ENCODE measurements around the gene SLC7A14. TPM values are rescaled to one million over a fixed set of nuclear protein-coding genes. Genes with fewer than 3 reads are reported as not detected.

The SLC7A14 gene
- total and polyA plus RNA-seq, 2 donors (not counting 1 experiment from before 2014, with no cell fraction given): not detected

- H3K4me2 ChIP-seq (replicated peaks; ENCODE audit: low read depth, low read length, poor library complexity, severe bottlenecking): no peak overlapping the region
- no peak overlapping the region for H3K27ac Mint-ChIP-seq
- CTCF ChIA-PET: no interaction called here
- no peaks in the 10 kb centered on the region for H4K20me1 ChIP-seq (ENCODE audit: control insufficient read depth, insufficient read depth, low read length, poor library complexity, severe bottlenecking)
- TF ChIP-seq CTCF (IDR thresholded peaks at IDR 0.05) (no peak), EZH2 (IDR thresholded peaks at IDR 0.05; ENCODE audit: borderline replicate concordance, insufficient read depth, low read depth, low read length, poor library complexity, severe bottlenecking) (no peak)
- no peak overlapping the region for H3K4me3 Mint-ChIP-seq
- H3K4me3 ChIP-seq (ENCODE audit: control extremely low read depth in 1 of 5, extremely low read depth in 1 of 5, insufficient read depth in 1 of 5, low read depth in 2 of 5, low read length in 4 of 5): no peak overlapping the region
- H3K27me3 ChIP-seq (replicated peaks in 1 of 4; ENCODE audit: control extremely low read depth in 1 of 4, control insufficient read depth in 3 of 4, insufficient read depth in 4 of 4, low read length in 3 of 4): peaks cover 0 to 19% (median 4%) of the 10 kb centered on the region in 4 experiments
- no peak overlapping the region for H2AFZ ChIP-seq (ENCODE audit: insufficient read depth, low read depth, low read length, poor library complexity, severe bottlenecking)
- H3K9me3 ChIP-seq (ENCODE audit: control extremely low read depth in 1 of 3, control insufficient read depth in 2 of 3, insufficient read depth in 1 of 3, low read length in 2 of 3): no peaks in the 10 kb centered on the region
- POLR2A ChIA-PET: no interaction called here
- H3K27ac ChIP-seq (ENCODE audit: low read length in 2 of 2): no peak overlapping the region
- peaks cover 32% of the 10 kb centered on the region for H3K27me3 Mint-ChIP-seq
- no peaks in the 10 kb centered on the region for H3K9me3 Mint-ChIP-seq (ENCODE audit: insufficient read depth)
- H3K79me2 ChIP-seq (ENCODE audit: control insufficient read depth, insufficient read depth, low read length): no peaks in the 10 kb centered on the region
- no peaks in the 10 kb centered on the region for H3K4me1 Mint-ChIP-seq
- no peaks in the 10 kb centered on the region for H3K4me1 ChIP-seq (ENCODE audit: control insufficient read depth in 2 of 2, insufficient read depth in 2 of 2, low read length in 2 of 2)
- no peak overlapping the region for H3K9ac ChIP-seq (ENCODE audit: low read length)
- no peak for DNase-seq
- no peak for ATAC-seq (ENCODE audit: low read depth)
- no peaks in the 10 kb centered on the region for H3K36me3 ChIP-seq (replicated peaks in 1 of 2; ENCODE audit: control extremely low read depth in 1 of 2, control insufficient read depth in 1 of 2, extremely low read depth in 1 of 2, insufficient read depth in 2 of 2, low read length in 1 of 2)
- intact Hi-C loops (cut with micrococcal nuclease): no loop called here
Measured at GRCh38 chr3:170443457-170443856, 142.4 kb downstream of the SLC7A14 start.

- no peak overlapping the region for H2AFZ ChIP-seq (ENCODE audit: insufficient read depth, low read depth, low read length, poor library complexity, severe bottlenecking)
- intact Hi-C loops (cut with micrococcal nuclease): no loop called here
- DNase-seq (no peak), ATAC-seq (ENCODE audit: low read depth) (no peak)
- H3K79me2 ChIP-seq (ENCODE audit: control insufficient read depth, insufficient read depth, low read length): no peaks in the 10 kb centered on the region
- no peaks in the 10 kb centered on the region for H3K36me3 ChIP-seq (replicated peaks in 1 of 2; ENCODE audit: control extremely low read depth in 1 of 2, control insufficient read depth in 1 of 2, extremely low read depth in 1 of 2, insufficient read depth in 2 of 2, low read length in 1 of 2)
- H3K9ac ChIP-seq (ENCODE audit: low read length): no peak overlapping the region
- ChIA-PET POLR2A (no interaction called here), CTCF (no interaction called here)
- no peak overlapping the region for H3K4me2 ChIP-seq (replicated peaks; ENCODE audit: low read depth, low read length, poor library complexity, severe bottlenecking)
- peaks cover 0 to 19% (median 4%) of the 10 kb centered on the region in 4 experiments for H3K27me3 ChIP-seq (replicated peaks in 1 of 4; ENCODE audit: control extremely low read depth in 1 of 4, control insufficient read depth in 3 of 4, insufficient read depth in 4 of 4, low read length in 3 of 4)
- Mint-ChIP-seq H3K27ac (no peak overlapping the region), H3K9me3 (ENCODE audit: insufficient read depth) (no peaks in the 10 kb centered on the region), H3K4me1 (no peaks in the 10 kb centered on the region), H3K4me3 (no peak overlapping the region), H3K27me3 (peaks cover 32% of the 10 kb centered on the region)
- H4K20me1 ChIP-seq (ENCODE audit: control insufficient read depth, insufficient read depth, low read length, poor library complexity, severe bottlenecking): no peaks in the 10 kb centered on the region
- H3K27ac ChIP-seq (ENCODE audit: low read length in 2 of 2): no peak overlapping the region
- no peak overlapping the region for H3K4me3 ChIP-seq (ENCODE audit: control extremely low read depth in 1 of 5, extremely low read depth in 1 of 5, insufficient read depth in 1 of 5, low read depth in 2 of 5, low read length in 4 of 5)
- no peak for TF ChIP-seq EZH2 (IDR thresholded peaks at IDR 0.05; ENCODE audit: borderline replicate concordance, insufficient read depth, low read depth, low read length, poor library complexity, severe bottlenecking)
- no peak for TF ChIP-seq CTCF (IDR thresholded peaks at IDR 0.05)
- no peaks in the 10 kb centered on the region for H3K9me3 ChIP-seq (ENCODE audit: control extremely low read depth in 1 of 3, control insufficient read depth in 2 of 3, insufficient read depth in 1 of 3, low read length in 2 of 3)
- H3K4me1 ChIP-seq (ENCODE audit: control insufficient read depth in 2 of 2, insufficient read depth in 2 of 2, low read length in 2 of 2): no peaks in the 10 kb centered on the region
Measured at GRCh38 chr3:170442947-170443346, 142.9 kb downstream of the SLC7A14 start.
